ENCODE measurements around the gene XXYLT1.

DNA sequence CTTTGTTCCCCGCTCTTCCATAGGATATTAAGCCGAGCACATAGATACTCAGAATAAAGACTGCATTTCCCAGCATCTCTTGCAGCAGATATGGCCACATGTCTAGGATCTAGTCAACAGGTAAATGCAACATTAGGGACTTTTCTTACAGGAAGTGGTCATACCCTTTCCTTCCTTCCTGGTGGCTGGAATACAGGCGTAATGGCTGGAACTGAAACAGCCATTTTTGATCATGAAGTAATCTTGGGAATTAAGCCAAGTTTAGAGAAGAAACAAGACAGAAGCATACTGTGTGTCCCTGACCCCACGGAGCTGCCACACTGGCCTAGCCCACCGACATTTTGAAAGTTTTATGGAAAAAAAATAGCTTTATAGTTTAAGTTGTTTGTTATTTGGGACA, 234.0 kb downstream of the XXYLT1 start:
- TF ChIP-seq CHD1 (IDR thresholded peaks at IDR 0.05; ENCODE audit: low read length), result no peak
- TF ChIP-seq ZNF146 (CRISPR knock-in tag; IDR thresholded peaks at IDR 0.05; ENCODE audit: unreplicated experiment), result no peak
- no peak for TF ChIP-seq ELK1 (CRISPR knock-in tag; IDR thresholded peaks at IDR 0.05)
- no peak for TF ChIP-seq JUN (IDR thresholded peaks at IDR 0.05; ENCODE audit: borderline replicate concordance, low read depth, low read length)
- no peak for TF ChIP-seq JUN (CRISPR knock-in tag; IDR thresholded peaks at IDR 0.05; ENCODE audit: borderline replicate concordance)
- no peak for TF ChIP-seq KAT7 (CRISPR knock-in tag; IDR thresholded peaks at IDR 0.05; ENCODE audit: borderline replicate concordance)
- TF ChIP-seq TAF1 (IDR thresholded peaks at IDR 0.05; ENCODE audit: control insufficient read depth, extremely low read depth, insufficient read depth, low read length, severe bottlenecking), result no peak
- TF ChIP-seq EZH2 (IDR thresholded peaks at IDR 0.05; ENCODE audit: borderline replicate concordance, low read depth, low read length), result no peak

Data from K562 (cell line).